Ishikawa (cell line): ENCODE data around the gene TGFB1.

ENCODE experiments used
- CEBPB ChIP-seq: IDR thresholded peaks from 2 replicates; pipeline ENCODE4 v1.6.1; 2012
- CREB1 ChIP-seq: IDR thresholded peaks from 2 replicates; pipeline ENCODE4 v1.6.1; 2012; ENCODE audit warnings: low read depth
- EGR1 ChIP-seq: IDR thresholded peaks from 2 replicates; pipeline ENCODE4 v1.6.1; 2012
- EP300 ChIP-seq: IDR thresholded peaks from 2 replicates; pipeline ENCODE4 v1.6.1; 2012; ENCODE audit warnings: borderline replicate concordance
- FOXM1 ChIP-seq: IDR thresholded peaks from 2 replicates; pipeline ENCODE4 v1.6.1; 2012; ENCODE audit warnings: low read depth, borderline replicate concordance
- NFIC ChIP-seq: IDR thresholded peaks from 2 replicates; pipeline ENCODE4 v1.6.1; 2012
- RAD21 ChIP-seq: IDR thresholded peaks from 2 replicates; pipeline ENCODE4 v1.6.1; 2012; ENCODE audit warnings: low read depth
- TAF1 ChIP-seq: IDR thresholded peaks from 2 replicates; pipeline ENCODE4 v1.6.1; 2012; ENCODE audit warnings: low read depth, mild to moderate bottlenecking
- TCF12 ChIP-seq: IDR thresholded peaks from 2 replicates; pipeline ENCODE4 v1.6.1; 2012; ENCODE audit warnings: low read depth
- TEAD4 ChIP-seq: IDR thresholded peaks from 2 replicates; pipeline ENCODE4 v1.6.1; 2012
- USF1 ChIP-seq: IDR thresholded peaks from 2 replicates; pipeline ENCODE4 v1.6.1; 2012
- YY1 ChIP-seq: IDR thresholded peaks from 2 replicates; pipeline ENCODE4 v1.6.1; 2012; ENCODE audit warnings: low read depth
- ZBTB7A ChIP-seq: IDR thresholded peaks from 2 replicates; pipeline ENCODE4 v1.6.1; 2012; ENCODE audit warnings: low read depth
- TF ChIP-seq, protein P1 (sequence below): IDR thresholded peaks from 2 replicates; pipeline ENCODE4 v1.6.1; 2012; ENCODE audit warnings: low read depth, mild to moderate bottlenecking
- TF ChIP-seq, protein P2 (sequence below): IDR thresholded peaks from 2 replicates; pipeline ENCODE4 v1.6.1; 2012

The TGFB1 gene

GRCh38 chr19:41371541-41371940 lies 17.8 kb upstream of the TGFB1 start:
- TF ChIP-seq USF1: no peak
- no peak for TF ChIP-seq NFIC
- no peak for TF ChIP-seq FOXM1
- TF ChIP-seq, protein P1, sequence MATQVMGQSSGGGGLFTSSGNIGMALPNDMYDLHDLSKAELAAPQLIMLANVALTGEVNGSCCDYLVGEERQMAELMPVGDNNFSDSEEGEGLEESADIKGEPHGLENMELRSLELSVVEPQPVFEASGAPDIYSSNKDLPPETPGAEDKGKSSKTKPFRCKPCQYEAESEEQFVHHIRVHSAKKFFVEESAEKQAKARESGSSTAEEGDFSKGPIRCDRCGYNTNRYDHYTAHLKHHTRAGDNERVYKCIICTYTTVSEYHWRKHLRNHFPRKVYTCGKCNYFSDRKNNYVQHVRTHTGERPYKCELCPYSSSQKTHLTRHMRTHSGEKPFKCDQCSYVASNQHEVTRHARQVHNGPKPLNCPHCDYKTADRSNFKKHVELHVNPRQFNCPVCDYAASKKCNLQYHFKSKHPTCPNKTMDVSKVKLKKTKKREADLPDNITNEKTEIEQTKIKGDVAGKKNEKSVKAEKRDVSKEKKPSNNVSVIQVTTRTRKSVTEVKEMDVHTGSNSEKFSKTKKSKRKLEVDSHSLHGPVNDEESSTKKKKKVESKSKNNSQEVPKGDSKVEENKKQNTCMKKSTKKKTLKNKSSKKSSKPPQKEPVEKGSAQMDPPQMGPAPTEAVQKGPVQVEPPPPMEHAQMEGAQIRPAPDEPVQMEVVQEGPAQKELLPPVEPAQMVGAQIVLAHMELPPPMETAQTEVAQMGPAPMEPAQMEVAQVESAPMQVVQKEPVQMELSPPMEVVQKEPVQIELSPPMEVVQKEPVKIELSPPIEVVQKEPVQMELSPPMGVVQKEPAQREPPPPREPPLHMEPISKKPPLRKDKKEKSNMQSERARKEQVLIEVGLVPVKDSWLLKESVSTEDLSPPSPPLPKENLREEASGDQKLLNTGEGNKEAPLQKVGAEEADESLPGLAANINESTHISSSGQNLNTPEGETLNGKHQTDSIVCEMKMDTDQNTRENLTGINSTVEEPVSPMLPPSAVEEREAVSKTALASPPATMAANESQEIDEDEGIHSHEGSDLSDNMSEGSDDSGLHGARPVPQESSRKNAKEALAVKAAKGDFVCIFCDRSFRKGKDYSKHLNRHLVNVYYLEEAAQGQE: no peak
- TF ChIP-seq CREB1: no peak

DNA sequence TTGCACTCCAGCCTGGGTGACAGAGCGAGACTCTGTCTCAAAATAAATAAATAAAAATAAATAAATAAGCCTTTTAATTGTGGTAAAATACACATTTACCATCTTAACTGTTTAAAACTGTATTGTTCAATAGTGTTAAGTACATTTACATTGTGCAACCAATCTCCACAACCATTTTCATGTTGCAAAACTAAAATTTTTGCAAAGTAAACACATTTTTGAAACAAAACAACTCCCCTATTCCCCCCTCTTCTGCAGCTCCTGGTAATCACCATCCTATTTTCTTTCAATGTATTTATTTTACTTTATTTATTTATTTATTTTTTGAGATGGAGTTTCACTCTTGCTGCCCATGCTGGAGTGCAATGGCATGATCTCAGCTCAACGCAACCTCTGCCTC lies 16.0 kb upstream of the TGFB1 start:
- no peak for TF ChIP-seq ZBTB7A
- no peak for TF ChIP-seq CREB1
- TF ChIP-seq, protein P2, sequence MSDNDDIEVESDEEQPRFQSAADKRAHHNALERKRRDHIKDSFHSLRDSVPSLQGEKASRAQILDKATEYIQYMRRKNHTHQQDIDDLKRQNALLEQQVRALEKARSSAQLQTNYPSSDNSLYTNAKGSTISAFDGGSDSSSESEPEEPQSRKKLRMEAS: no peak
- TF ChIP-seq EP300: no peak
- no peak for TF ChIP-seq TEAD4

GRCh38 chr19:41367848-41368301 lies 14.2 kb upstream of the TGFB1 start:
- no peak for TF ChIP-seq TEAD4
- TF ChIP-seq, protein P1: no peak
- TF ChIP-seq, protein P2: no peak
- TF ChIP-seq FOXM1: no peak
- TF ChIP-seq ZBTB7A: no peak
- TF ChIP-seq CEBPB: no peak
- no peak for TF ChIP-seq TCF12
- TF ChIP-seq EGR1: no peak
- no peak for TF ChIP-seq EP300
- TF ChIP-seq YY1: no peak
- no peak for TF ChIP-seq CREB1
- TF ChIP-seq RAD21: no peak
- no peak for TF ChIP-seq USF1
- no peak for TF ChIP-seq TAF1
- TF ChIP-seq NFIC: no peak

DNA sequence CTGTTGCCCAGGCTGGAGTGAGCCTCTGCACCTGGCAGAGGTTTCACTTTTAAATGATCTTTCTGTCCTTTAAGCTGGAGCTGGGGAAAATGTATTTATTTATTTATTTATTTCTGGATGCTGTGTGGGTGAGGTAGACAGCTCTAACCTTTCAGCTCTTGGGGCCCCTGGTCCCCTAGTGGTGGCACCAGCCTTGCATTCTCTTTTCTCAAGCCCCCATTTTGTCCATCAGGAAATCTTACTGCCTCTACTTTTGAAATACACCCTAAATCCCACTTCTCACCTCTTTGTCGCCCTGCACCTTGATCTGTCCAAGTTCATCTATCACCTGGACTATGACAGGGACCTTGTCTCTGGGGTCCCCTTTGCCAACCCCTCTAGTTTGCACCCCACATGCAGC lies 12.4 kb upstream of the TGFB1 start:
- TF ChIP-seq, protein P1: no peak
- TF ChIP-seq TCF12 (no peak), USF1 (no peak), CEBPB (no peak), NFIC (no peak), ZBTB7A (no peak), RAD21 (no peak), TAF1 (no peak), EGR1 (no peak), EP300 (no peak)
